GM18508 (cell line): ENCODE data around the gene CRADD.
"Not testable (repeated sequence)": the region's sequence is repeated elsewhere in the genome, so short reads cannot be mapped to it uniquely, and the experiment has no call there.

Source experiments
- ATAC-seq: cut with Tn5 transposase; IDR thresholded peaks from one replicate; pipeline ENCODE4 v1.9.1; 2021; ENCODE audit warnings: moderate number of reproducible peaks; ENCODE audit not compliant: insufficient read depth, unreplicated experiment

Gene CRADD

DNA sequence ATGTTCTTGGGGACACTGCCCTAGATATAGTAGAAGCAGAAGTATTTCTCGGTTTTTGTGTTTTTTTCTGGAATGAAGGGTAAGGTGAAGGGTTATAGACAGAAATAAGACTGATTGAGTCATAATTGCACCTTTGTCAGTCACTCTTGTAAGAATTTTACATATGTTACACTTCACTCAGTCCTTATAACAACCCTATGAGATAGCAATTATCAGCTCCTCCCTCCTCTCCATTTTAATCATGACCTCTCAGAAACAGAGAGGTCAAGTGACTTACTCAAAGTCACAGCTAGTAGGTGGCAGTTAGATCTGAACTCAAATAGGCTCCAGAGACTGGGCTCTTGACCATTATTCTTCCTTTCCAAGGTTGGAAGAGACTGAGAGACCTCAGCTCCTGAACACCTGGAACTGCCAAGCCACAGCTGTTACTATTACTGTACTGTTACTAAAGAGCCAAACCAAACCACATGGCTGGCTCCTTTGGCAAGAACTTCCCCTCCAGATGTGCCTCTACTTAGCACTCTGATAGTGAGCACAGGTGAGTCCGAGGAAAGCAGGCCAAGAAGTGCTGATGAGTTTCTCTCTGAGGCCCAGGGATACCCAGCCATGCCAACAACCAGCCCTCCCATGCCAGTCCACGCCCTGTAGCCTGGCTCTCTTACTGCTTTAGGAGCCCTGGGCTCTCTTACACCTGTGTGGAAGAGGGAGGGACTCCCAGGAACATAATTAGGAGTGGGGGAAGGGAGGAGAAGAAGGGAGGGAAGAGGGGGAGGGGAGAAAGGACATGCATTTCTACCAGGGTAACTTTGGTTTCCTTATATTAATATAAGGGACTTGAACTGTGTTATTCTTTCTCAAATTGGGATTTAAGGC lies 121.3 kb downstream of the CRADD start:
- no peak for ATAC-seq

DNA sequence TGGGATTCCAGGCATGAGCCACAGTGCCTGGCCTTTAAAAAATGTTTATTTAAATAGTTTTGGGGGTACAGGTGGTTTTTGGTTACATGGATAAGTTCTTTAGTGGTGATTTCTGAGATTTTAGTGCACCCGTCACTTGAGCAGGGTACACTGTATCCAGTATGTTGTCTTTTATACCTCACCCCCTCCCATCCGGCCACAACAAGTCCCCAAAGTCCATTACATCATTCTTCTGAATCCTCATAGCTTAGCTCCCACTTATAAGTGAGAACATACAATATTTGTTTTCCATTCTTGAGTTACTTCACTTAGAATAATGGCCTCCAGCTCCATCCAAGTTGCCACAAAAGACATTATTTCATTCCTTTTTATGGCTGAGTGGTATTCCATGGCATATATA lies 124.5 kb downstream of the CRADD start:
- ATAC-seq, result not testable (repeated sequence)

DNA sequence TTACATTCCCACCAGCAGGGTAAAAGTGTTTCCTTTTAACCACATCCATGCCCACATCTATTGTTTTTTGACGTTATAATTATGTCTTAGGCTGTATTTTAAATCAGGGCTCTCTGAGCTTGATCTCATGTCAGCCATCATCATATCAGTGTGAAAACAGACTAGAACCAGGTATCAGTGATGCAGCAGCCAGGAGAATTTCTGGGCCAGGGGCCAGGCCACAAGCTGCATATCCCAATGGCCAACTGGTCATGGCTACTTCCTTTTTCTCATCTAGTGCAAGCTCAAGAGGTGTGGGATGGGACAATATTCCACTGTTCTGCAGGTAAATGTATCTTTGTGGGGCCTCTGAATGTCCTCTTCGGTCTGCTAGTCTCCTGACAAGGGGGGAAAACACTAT lies 125.1 kb downstream of the CRADD start:
- no peak for ATAC-seq

DNA sequence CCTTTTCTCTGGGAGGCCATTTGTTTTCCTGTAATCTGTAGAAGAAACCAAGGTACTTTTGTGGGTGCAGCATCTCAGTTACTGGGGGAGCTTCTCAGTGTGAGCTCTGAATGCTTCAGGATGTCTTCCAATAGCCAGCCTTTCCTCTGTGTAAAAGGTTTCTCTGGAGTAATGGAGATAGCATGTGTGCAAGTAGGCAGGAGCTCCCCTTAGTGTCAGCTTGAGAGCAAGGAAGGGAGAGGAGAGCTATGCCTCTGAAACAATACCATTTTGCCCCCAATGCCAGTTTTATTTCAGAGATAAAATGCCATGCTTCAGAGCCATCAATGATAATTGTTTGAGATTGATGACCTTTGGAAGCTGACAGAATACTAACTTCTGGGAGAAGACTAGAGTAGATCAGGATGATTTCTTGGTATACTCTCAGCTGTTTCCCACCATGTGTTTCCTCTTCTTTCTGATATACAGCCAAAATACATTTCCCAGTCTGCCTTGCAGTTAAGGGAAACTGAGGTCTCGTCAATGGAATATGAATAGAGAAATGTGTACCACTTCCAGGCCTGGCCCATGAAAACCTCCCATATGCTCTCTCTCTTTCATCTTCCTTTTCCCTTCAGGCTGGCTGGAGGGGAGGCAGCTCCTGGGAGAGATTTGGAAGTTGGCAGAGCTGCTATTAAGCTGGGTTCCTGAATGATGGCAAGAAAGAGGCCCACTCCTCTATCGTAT lies 125.7 kb downstream of the CRADD start:
- ATAC-seq, result no peak

DNA sequence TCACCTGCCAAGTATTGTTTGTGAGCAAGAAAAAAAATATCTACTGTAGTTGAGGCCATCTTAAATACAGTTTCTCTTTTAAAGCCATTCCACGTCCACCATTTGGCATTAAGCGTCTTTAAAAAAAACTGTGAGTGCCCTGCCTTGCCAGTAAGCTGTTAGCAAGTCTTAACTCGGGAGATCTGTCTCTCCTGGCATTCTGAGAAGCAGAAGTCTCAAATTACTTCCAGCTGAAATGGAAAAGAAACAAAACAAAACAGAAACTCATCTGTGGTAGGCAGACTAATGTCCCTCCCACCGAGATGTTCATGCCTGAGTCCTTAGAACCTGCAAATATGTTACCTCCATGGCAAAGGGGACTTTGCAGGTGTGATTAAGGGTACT lies 126.2 kb downstream of the CRADD start:
- no peak for ATAC-seq

DNA sequence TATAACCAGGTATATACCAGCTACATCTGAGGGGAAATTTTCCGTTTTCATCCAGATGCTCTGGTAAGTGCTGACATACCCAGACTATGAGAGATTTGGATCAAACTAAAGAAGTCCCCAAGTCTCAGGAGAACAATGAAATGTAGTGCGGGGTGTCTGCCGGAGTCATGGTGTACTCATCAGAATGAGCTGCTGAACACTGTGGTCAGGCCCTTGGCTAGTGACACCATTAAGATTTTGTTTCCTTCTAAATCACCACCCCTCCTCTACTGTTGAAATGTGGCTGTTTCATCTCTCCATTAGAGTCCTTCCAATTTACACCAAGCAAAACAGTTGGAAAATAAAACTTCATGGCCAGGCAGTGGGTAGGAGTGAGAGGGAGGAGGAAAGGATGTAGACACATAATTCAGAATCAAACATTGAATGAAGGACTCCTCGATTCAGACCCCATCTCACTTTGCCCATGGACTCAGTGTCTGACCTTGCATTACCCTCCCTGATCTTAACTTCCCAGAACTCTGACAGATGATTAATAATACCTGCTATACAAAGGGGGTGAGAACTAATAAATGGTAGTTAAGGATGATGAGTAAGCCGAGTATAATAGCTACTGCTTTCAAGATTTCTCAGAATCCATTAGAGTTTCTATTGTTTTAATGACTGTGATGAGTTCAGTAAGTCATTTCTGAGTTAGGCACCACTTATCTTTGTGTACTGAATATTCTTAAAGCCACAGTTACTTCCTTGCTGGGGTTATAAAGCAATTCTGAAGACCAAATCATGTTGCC lies 127.4 kb downstream of the CRADD start:
- ATAC-seq, result no peak

DNA sequence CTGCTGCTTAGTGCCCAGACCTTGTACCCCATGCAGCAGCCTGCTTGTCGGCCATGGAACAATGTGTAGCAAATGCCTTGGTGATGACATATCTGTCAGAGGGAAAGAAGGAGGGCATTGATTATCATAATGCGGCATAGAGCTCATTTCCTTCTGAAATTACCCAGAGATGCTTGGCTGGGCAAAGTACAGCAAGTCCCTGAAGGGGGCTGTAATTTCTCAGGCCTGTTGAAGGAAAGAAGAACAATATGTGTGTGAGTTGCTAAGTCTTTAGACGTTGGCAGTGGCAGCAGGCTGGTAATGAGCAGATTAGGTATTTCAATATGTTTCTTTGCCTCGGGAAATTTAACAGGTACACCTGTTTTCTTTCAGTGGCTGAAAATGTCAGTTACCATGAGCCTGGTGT lies 128.6 kb downstream of the CRADD start:
- no peak for ATAC-seq

DNA sequence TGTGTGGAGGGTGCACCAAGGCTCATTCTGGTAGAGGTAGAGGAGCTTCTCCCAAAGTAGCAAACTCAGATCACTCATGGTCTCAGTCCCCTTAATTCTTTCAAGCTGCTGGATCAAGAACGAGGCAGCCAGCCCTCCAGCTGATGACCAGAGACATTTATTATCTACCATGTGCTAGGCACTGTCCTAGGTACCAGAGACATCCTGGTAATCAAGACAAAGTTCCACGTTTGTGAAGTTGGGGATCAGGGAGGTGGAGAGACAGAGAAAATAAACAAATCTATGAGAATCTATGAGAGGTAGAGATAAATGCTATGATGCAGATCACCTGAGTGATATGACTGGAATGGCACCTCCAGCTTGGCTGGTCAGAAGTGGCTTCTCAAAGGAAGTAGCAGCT lies 130.2 kb downstream of the CRADD start:
- no peak for ATAC-seq

DNA sequence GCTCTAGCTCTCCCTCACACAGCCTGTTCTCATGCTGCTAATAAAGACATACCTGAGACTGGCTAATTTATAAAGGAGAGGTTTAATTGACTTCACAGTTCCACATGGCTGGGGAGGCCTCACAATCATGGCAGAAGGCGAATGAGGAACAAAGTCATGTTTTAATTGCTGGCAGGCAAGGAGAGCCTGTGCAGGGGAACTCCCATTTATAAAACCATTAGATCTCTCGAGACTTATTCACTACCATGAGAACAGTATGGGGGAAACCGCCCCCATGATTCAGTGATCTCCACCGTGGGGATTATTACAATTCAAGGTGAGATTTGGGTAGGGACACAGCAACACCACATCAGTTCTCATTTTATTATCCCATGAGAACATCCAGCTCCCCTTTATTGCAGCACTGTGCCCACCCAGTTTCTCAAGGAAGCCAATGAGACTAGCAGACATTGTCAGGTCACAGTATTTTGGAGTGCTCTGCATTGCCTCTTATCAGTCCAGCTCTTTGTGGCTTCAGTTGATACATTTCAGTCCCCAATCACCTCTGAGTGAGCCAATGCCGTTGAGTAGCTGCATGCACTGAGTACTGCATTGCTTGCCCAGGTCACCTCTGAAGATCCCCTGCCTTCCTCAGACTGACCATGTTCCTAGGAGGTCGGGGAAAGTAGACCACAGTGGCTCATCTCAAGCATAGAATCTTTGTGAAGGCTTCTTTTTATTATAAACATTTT lies 131.2 kb downstream of the CRADD start:
- no peak for ATAC-seq

DNA sequence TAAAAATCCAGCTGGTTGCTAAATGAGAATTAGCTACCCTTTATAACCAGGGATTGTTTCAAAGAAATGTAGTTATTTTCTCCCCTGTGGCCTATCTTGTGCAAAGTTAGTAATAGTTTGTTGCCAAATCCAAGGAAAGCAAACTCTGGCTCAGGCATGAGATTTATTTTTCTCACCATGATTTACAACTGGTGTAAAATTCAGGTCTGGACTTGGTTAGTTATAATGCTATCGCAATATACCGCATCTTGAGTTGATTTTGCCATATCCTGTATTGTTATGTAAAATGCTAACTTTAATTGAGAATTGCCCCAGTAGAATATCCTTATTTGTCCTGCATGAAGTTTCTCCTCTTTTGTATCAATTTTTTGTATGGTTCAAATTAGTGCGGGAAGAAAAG lies 135.5 kb downstream of the CRADD start:
- no peak for ATAC-seq

DNA sequence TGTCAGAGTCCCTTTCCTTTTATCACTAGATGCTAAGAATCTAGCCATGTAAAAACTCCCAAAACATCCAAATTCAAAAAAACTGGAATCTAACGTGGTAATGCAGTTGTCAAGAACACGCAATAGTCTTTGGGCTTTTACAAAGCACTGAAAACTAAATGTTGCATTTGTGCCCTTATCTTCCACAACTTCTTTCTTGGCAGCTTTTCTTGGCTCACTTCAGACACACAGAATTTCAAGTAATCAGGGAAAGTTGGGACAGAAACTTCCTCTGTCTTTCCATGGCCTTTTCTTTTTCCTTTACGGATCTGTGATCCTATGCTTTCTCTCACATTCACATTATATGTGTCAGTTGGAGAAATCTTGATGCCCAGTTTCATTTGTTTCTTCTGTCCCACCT lies 136.0 kb downstream of the CRADD start:
- no peak for ATAC-seq

DNA sequence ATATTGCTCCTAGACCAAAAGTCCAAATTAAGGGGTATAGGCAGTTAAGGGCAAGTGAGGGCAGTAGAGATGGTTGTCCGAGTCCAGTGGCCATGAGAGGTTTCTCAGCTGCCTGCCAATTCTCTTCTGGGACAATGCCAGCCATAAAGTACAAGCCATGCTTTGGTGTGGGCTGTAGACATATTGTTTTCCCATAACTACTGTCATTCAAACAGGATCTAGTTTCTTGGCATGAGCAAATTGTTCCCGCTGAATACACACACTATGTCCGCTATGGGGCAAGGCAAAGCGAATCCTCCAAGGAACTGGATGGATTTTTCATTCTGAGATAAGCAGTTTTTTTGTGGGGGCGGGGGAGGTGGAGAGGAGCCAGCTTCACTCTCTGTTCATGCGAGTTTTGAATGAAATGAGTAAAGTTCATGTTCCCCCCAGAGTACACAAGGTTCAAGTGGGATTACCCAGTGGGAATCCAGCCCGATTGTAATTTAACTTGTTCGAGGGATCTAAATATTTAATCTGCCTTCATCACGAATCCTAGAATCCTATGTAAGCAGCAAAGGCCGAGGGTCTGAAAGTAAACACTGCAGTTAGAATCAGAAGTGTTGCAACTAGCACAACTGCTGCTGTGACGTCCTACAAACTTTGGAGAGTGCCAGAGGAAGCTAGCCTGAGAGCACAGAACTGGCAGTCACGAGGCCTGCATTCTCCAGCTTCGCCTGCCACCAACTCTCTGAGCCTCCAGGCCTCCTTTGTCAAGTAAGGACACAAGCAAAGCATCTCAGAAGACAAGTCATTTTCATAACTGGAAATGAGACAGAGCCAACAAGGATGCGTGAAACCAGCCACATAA lies 137.0 kb downstream of the CRADD start:
- ATAC-seq, result no peak

DNA sequence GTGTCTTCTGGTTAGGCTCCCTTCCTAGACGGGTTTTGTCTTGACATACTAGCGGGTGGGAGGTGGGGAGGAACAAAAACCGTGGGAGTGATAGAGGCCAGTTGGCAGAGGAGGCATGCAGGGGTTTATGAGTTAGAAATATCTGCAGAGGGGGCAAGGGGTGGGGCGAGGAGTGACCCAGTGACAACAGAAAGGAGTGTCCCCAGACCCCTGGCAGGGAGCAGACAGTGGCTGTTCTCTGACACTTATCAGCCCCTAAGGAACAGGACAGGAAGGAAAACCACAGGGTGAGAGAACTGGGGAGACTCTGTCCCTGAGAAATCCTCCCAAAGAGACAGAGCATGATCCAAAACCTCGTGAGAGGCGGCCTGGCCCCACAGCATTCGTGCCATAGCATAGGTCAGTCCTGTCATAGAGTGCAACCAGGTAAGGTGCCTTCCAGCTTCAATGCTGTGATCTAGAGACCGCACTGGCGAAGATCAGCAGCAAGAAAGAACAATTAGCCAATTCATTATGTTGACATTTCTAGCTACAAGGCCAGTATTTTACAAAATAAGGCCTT lies 141.4 kb downstream of the CRADD start:
- ATAC-seq, result no peak

DNA sequence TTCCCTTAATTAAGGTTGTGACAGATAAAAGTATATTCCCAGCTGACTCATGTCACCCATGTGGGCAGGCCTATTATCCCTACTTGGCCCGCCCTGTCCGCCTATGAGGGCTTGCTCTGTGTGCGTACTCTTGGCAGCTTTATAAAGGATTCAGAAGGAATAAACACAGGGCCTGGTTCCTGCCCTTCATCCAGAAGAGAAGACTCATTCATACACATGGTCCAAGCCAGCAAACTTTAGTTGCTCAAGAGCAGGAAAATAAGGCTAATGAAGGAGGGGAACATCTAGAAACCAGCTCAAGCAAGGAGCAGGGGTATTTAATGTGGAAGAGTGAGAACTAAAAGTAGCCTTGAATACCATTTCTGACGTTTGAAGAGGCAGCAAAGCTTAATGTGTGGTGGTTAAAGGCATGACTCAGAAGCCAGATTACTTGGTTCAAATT lies 141.9 kb downstream of the CRADD start:
- no peak for ATAC-seq

DNA sequence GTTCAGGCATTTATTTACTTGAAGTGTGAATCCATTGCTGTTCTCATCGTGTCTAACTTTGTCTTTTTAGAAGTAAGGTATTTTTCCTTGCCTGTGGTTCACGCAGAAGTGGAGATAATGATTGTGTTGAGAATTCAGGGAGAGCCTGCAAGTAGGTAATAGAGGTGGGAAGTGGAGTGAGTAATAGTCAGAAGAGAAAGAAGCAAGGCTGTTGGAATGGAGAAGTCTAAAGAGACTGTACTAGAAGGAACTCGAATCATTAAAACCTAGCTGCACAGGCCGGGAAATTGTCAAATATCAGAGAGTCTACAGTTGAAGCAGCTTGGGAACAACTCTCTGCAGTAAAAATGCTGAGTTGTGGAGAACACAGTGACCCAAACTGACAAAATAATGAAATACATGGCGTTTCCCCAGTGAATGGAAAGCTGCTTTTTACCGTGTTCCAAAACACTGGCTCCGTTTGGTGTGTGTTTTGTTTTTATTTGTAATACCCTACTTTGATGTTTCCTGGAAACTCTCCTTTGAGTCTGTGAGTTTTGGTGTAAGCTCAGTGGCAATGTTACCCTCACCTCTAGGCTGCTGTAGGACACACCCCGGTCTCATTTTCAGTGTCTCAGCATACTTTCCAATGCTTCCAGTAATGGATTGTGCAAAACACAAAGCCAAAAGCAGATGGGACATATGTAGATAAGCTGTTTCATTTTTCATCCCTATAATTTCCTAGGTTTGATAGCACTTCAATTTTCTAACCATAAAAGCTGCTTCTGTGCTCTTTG lies 146.6 kb downstream of the CRADD start:
- ATAC-seq, result no peak

DNA sequence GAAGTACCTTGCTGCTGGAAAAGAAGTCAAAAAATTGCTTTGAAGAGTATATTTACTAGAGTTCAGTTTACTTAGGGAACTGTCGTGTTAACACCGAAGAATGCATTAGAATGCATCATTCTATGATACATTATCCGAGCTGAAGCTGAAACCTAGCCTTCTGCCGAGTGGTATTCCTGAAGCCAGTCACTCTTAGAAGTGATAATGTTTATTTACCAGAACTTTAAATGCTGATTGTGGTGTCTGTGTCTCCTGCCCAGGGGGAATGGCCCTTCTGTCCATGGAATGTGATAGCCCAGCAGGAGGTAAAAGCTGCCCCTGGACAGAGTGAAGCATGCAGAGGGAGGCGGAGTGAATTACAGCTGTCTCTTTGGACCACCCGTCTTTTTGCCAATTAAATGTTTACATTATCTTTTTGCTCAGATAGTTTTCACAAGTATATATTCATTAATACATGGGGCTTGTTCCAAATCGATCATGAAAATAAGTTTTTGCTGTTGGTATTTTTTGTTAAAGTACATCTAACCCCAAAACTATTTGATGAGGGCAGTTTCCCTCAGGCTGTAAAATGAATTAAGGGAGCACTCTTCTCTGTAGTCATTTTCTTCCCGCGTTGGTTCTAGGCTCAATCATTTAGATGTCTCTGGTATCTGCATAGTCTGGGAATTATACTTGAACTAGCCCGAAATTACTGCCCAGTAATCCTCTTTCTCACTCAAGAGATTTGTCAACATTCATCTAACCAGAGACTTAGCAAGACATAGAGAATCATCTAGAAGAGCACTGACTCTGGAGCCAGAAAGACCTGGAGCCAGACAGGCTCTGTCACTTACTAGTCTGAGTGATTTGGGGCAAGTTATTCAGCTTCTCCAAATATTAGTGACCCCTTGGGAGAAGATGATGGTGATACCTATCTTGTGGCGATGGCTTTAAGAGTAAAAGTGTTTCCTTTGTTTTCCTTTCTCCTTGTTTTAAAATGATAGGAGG lies 147.6 kb downstream of the CRADD start:
- ATAC-seq, result no peak

DNA sequence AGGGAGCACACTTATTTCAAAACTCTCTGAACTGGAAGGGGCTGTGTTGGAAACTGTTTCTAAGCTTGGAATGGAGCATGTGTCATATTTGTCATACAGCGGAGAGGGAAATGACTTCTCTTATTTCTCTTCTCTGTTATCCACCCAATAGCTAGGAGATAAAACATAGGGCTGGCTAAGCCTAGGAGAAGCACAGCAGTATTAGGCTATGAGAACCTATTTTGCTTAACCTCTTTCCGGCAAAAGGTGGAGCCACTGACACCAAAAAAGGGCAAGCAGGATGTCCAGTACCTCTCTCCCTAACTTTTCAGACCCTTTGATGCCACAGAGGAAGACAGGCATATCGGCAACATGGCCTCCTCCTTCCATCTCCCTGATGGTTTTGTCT lies 148.3 kb downstream of the CRADD start:
- ATAC-seq, result no peak
